Ascending aorta (tissue), 2 donors: ENCODE results near the gene RELCH. TPM values are rescaled to one million over a fixed set of nuclear protein-coding genes. Genes with fewer than 3 reads are reported as not detected.

Experiments
- DNase-seq, 2 donors: peaks; one replicate each; pipeline ENCODE4 v3.0.0-alpha.2; 2019; ENCODE audit warnings: low spot score in 2 of 2
- H3K27ac ChIP-seq, 2 donors: fragments of 200-600 bp; sonication (generic); one replicate each; pipeline ENCODE4 v1.5.1; 2016 to 2017; ENCODE audit warnings: mild to moderate bottlenecking in 1 of 2
- H3K27me3 ChIP-seq: fragments of 200-600 bp; sonication (generic); one replicate; pipeline ENCODE4 v1.5.1; 2017
- H3K36me3 ChIP-seq, 2 donors: fragments of 200-600 bp; sonication (generic); one replicate each; pipeline ENCODE4 v1.5.1; 2016
- H3K4me1 ChIP-seq, 2 donors: fragments of 200-600 bp; sonication (generic); one replicate each; pipeline ENCODE4 v1.5.1; 2016 to 2017; ENCODE audit warnings: mild to moderate bottlenecking in 1 of 2
- H3K4me3 ChIP-seq, 2 donors: fragments of 200-600 bp; sonication (generic); one replicate each; pipeline ENCODE4 v1.5.1; 2016 to 2017; ENCODE audit warnings: mild to moderate bottlenecking in 1 of 2
- H3K9me3 ChIP-seq, 2 donors: fragments of 200-600 bp; sonication (generic); one replicate each; pipeline ENCODE4 v1.5.1; 2016
- CTCF ChIP-seq, 3 experiments: fragments of 200-600 bp in 2 of 3; fragments of 450-650 bp in 1 of 3; sonication (generic) in 2 of 3; IDR thresholded peaks; one replicate each; pipeline ENCODE4 v1.5.1; 2016 to 2019; ENCODE audit warnings: antibody characterized with exemption in 3 of 3, mild to moderate bottlenecking in 1 of 3, moderate library complexity in 1 of 3
- intact Hi-C: fragments of 100-400 bp; cut with DNase I; formaldehyde crosslinking; loops from one replicate; pipeline ENCODE4 v1.15.1; 2023
- total RNA-seq: library from RNA; depleted of rRNA; stranded (reverse); fragments of >200 nt; gene quantifications from one replicate; pipeline ENCODE4 v1.1.0, GENCODE V29; 2016

RELCH gene
- total RNA-seq, result 26.4 TPM

- Histone ChIP-seq H3K36me3 (no peaks in the 10 kb centered on the region), H3K9me3 (no peaks in the 10 kb centered on the region), H3K27ac (peak within 1 kb of the TSS; percentile 75 to 82), H3K4me3 (peak within 1 kb of the TSS; percentile 79 to 98), H3K4me1 (peaks cover 0 to 28% of the 10 kb centered on the region in 2 donors), H3K27me3 (no peaks in the 10 kb centered on the region)
- DNase-seq, result peak; percentile 96 to 99
- TF ChIP-seq CTCF (IDR thresholded peaks at IDR 0.05), result no peak
- intact Hi-C loops, result loop anchor here (1.0 to 10.0 kb wide), 7 partner anchors 240 to 1250 kb away; partner anchors contain the start of genes PHLPP1 and VPS4B
These were observed at the start of gene RELCH, which contains the start of gene PIGN for GRCh38 chr18:62186774-62187542. TSS of gene RELCH (plus strand) at chr18:62187255. CDS start at chr18:62187506, 251 bp downstream. TSS of gene PIGN (minus strand) at chr18:62187056. CDS start at chr18:62161353, 25,703 bp downstream.

GRCh38 chr18:62138461-62139235 lies 48.4 kb upstream of the RELCH start:
- no peak for DNase-seq
- Histone ChIP-seq H3K4me3 (no peak overlapping the region), H3K27me3 (no peaks in the 10 kb centered on the region), H3K36me3 (peaks cover 3 to 25% of the 10 kb centered on the region in 2 donors), H3K27ac (no peak overlapping the region), H3K4me1 (no peaks in the 10 kb centered on the region), H3K9me3 (no peaks in the 10 kb centered on the region)
- no peak for TF ChIP-seq CTCF (IDR thresholded peaks at IDR 0.05)
- intact Hi-C loops, result no loop called here

DNA sequence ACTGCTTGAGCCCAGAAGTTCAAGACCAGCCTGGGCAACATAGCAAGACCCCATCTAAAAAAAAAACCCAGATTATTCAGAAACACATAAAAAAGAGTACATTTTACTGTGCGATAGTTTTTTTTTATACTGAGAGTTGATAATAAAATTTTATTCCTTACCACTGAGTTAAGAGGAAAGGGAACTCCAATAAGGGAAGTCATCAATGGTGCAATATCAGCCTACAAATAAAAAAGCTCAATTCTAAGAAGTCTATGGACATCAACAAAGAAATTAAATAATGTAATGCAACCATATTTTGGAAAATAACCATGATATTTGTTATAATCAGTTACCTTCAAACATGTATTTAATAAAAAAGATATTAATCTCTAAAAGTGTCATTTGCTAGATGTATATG lies 46.8 kb upstream of the RELCH start:
- Histone ChIP-seq H3K27me3 (no peaks in the 10 kb centered on the region), H3K4me3 (no peak overlapping the region), H3K4me1 (no peaks in the 10 kb centered on the region), H3K36me3 (peaks cover 3 to 31% of the 10 kb centered on the region in 2 donors), H3K9me3 (no peaks in the 10 kb centered on the region), H3K27ac (no peak overlapping the region)
- intact Hi-C loops, result no loop called here
- DNase-seq, result no peak
- no peak for TF ChIP-seq CTCF (IDR thresholded peaks at IDR 0.05)

- H3K4me1 ChIP-seq, result no peaks in the 10 kb centered on the region
- no peak for TF ChIP-seq CTCF (IDR thresholded peaks at IDR 0.05)
- peaks cover 3 to 27% of the 10 kb centered on the region in 2 donors for H3K36me3 ChIP-seq
- no peak overlapping the region for H3K27ac ChIP-seq
- no peaks in the 10 kb centered on the region for H3K9me3 ChIP-seq
- no peaks in the 10 kb centered on the region for H3K27me3 ChIP-seq
- no peak overlapping the region for H3K4me3 ChIP-seq
- no peak for DNase-seq
- intact Hi-C loops, result no loop called here
These were observed 42.7 kb upstream of the RELCH start for GRCh38 chr18:62144338-62144737.

DNA sequence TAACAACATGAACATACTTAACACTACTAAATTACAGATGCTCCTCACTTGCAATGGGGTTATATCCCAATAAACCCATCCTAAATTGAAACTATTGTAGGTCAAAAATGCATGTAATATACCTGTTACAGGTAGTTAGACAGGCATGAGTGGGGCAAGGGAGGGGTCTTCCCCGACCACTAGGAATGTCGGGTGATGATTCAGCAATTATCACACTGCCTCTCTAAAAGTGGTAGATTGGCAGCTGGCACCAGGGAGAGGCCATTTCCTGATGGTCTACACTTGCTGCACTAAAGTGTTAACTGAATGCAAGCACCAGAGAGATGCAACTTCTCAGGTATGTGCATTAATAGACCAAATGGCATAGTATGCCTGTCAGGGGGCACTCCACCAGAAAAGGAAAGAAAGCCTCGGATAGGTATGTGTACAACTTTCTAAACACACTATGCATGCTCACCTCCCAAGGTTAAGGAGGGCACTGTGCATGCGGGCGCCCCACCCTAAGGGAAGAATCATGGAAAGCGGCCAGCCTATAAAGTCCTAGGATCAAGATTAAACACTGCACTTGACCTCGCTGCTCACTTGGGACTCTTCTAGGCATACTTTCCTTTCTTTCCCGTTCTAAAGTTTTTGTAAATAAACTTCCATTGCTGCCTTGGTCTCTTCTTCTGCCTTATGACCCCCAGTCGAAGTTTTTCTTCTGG lies 35.8 kb upstream of the RELCH start:
- no peaks in the 10 kb centered on the region for H3K9me3 ChIP-seq
- intact Hi-C loops, result no loop called here
- TF ChIP-seq CTCF (IDR thresholded peaks at IDR 0.05), result no peak
- no peak overlapping the region for H3K4me3 ChIP-seq
- DNase-seq, result no peak
- no peaks in the 10 kb centered on the region for H3K4me1 ChIP-seq
- H3K27ac ChIP-seq, result no peak overlapping the region
- no peaks in the 10 kb centered on the region for H3K27me3 ChIP-seq
- H3K36me3 ChIP-seq, result peaks cover 5 to 20% of the 10 kb centered on the region in 2 donors
